Stimulated activated CD8-positive, alpha-beta memory T cell treated with anti-CD3 and anti-CD28 coated beads, Interleukin-7, amount 100 ng/mL, for 24 hours (primary cell): ENCODE data around the gene KCNJ11.

Source experiments
- DNase-seq: peaks from one replicate; pipeline ENCODE4 v3.0.0-alpha.2; 2020; ENCODE audit warnings: low read depth

Gene KCNJ11

GRCh38 chr11:17389957-17390649, 1.6 kb upstream of the KCNJ11 start:
- DNase-seq, result no peak

GRCh38 chr11:17389211-17389956, 925 bp upstream of the KCNJ11 start:
- DNase-seq, result peak; percentile 61

- no peak for DNase-seq
These were observed 648 bp downstream of the KCNJ11 start for GRCh38 chr11:17387811-17388210.

GRCh38 chr11:17387254-17387653, 1.2 kb downstream of the KCNJ11 start:
- DNase-seq, result no peak

- DNase-seq, result no peak
These were observed 2.0 kb downstream of the KCNJ11 start for GRCh38 chr11:17386331-17387084.

GRCh38 chr11:17385926-17386325, 2.5 kb downstream of the KCNJ11 start:
- no peak for DNase-seq

- DNase-seq, result no peak
These were observed 3.0 kb downstream of the KCNJ11 start for GRCh38 chr11:17385492-17385891.

GRCh38 chr11:17384002-17384511, 4.4 kb downstream of the KCNJ11 start:
- DNase-seq, result peak; percentile 62

- no peak for DNase-seq
These were observed 5.0 kb downstream of the KCNJ11 start for GRCh38 chr11:17383461-17383860.

- DNase-seq, result no peak
These were observed 6.3 kb downstream of the KCNJ11 start for GRCh38 chr11:17382046-17382728.

- DNase-seq, result no peak
These were observed 7.3 kb downstream of the KCNJ11 start for GRCh38 chr11:17381156-17381555.

- no peak for DNase-seq
These were observed 8.9 kb downstream of the KCNJ11 start for GRCh38 chr11:17379383-17380180.

GRCh38 chr11:17378655-17379054, 9.8 kb downstream of the KCNJ11 start:
- no peak for DNase-seq

- no peak for DNase-seq
These were observed 12.0 kb downstream of the KCNJ11 start for GRCh38 chr11:17376493-17376892.

GRCh38 chr11:17375547-17375946, 12.9 kb downstream of the KCNJ11 start:
- no peak for DNase-seq

- DNase-seq, result no peak
These were observed 16.8 kb downstream of the KCNJ11 start for GRCh38 chr11:17371614-17372013.

- DNase-seq, result no peak
These were observed 18.7 kb downstream of the KCNJ11 start for GRCh38 chr11:17369684-17370243.

- DNase-seq, result no peak
These were observed 19.4 kb downstream of the KCNJ11 start for GRCh38 chr11:17369094-17369493.

- no peak for DNase-seq
These were observed 19.9 kb downstream of the KCNJ11 start for GRCh38 chr11:17368551-17368950.

GRCh38 chr11:17366495-17366894, 22.0 kb downstream of the KCNJ11 start:
- no peak for DNase-seq

GRCh38 chr11:17354601-17354991, 33.9 kb downstream of the KCNJ11 start:
- DNase-seq, result peak; percentile 37
